SK-N-SH treated with all-trans-retinoic acid at 6 μM for 48 hours (cell line): Measurements from ENCODE around the gene FRAT2.

Experiments used
- ATAC-seq: fragments of 200-7000 bp; cut with Tn5 transposase; 3 replicates; pipeline ENCODE4 v1.9.1; 2020; ENCODE audit warnings: mild to moderate bottlenecking, moderate library complexity
- BACH2 ChIP-seq: fragments of 250-450 bp; sonication (Bioruptor Pico); IDR thresholded peaks from 2 replicates; pipeline ENCODE4 v1.9.0; 2021; ENCODE audit warnings: mild to moderate bottlenecking, borderline replicate concordance
- ESRRG ChIP-seq: fragments of 250-450 bp; sonication (Bioruptor Pico); IDR thresholded peaks from 2 replicates; pipeline ENCODE4 v1.6.1; 2021; ENCODE audit warnings: mild to moderate bottlenecking
- ISL1 ChIP-seq: fragments of 250-450 bp; sonication (Bioruptor Pico); IDR thresholded peaks from 2 replicates; pipeline ENCODE4 v2.1.2; 2022; ENCODE audit warnings: mild to moderate bottlenecking, moderate library complexity
- OSR1 ChIP-seq: fragments of 250-450 bp; sonication (Bioruptor Pico); IDR thresholded peaks from 2 replicates; pipeline ENCODE4 v1.8.0; 2022; ENCODE audit warnings: moderate library complexity, mild to moderate bottlenecking, inconsistent platforms
- PATZ1 ChIP-seq: fragments of 250-450 bp; sonication (Bioruptor Pico); IDR thresholded peaks from 2 replicates; pipeline ENCODE4 v1.8.0; 2020; ENCODE audit warnings: mild to moderate bottlenecking, moderate library complexity, borderline replicate concordance
- POU6F1 ChIP-seq: fragments of 250-450 bp; sonication (Bioruptor Pico); IDR thresholded peaks from 2 replicates; pipeline ENCODE4 v1.8.0; 2021; ENCODE audit warnings: low read depth, mild to moderate bottlenecking, moderate library complexity, borderline replicate concordance
- PPARA ChIP-seq: fragments of 250-450 bp; sonication (Bioruptor Pico); IDR thresholded peaks from 2 replicates; pipeline ENCODE4 v1.5.0; 2020; ENCODE audit warnings: mild to moderate bottlenecking, borderline replicate concordance
- RARB ChIP-seq: fragments of 250-450 bp; sonication (Bioruptor Pico); IDR thresholded peaks from 2 replicates; pipeline ENCODE4 v1.8.0; 2021; ENCODE audit warnings: mild to moderate bottlenecking, moderate library complexity
- SNAI2 ChIP-seq: fragments of 250-450 bp; sonication (Bioruptor Pico); IDR thresholded peaks from 2 replicates; pipeline ENCODE4 v1.5.0; 2020; ENCODE audit warnings: mild to moderate bottlenecking, moderate library complexity
- TCF4 ChIP-seq: fragments of 250-450 bp; sonication (Bioruptor Pico); IDR thresholded peaks from 2 replicates; pipeline ENCODE4 v1.8.0; 2021; ENCODE audit warnings: mild to moderate bottlenecking, moderate library complexity, borderline replicate concordance
- ZFP3 ChIP-seq: fragments of 250-450 bp; sonication (Bioruptor Pico); IDR thresholded peaks from 2 replicates; pipeline ENCODE4 v1.5.0; 2020; ENCODE audit warnings: mild to moderate bottlenecking, moderate library complexity
- ZFP30 ChIP-seq: fragments of 450-650 bp; formaldehyde crosslinking; IDR thresholded peaks from 2 replicates; pipeline ENCODE4 v1.5.0; 2022; ENCODE audit warnings: mild to moderate bottlenecking, moderate library complexity
- ZNF70 ChIP-seq: fragments of 450-650 bp; formaldehyde crosslinking; IDR thresholded peaks from 2 replicates; pipeline ENCODE4 v1.5.0; 2020; ENCODE audit warnings: mild to moderate bottlenecking, moderate library complexity
- TF ChIP-seq, protein P1 (sequence below): fragments of 250-450 bp; sonication (Bioruptor Pico); IDR thresholded peaks from 2 replicates; pipeline ENCODE4 v1.5.1; 2020; ENCODE audit warnings: low read depth, mild to moderate bottlenecking, moderate library complexity
- TF ChIP-seq, protein P2 (sequence below): fragments of 250-450 bp; sonication (Bioruptor Pico); IDR thresholded peaks from 2 replicates; pipeline ENCODE4 v1.5.1; 2021; ENCODE audit warnings: mild to moderate bottlenecking, moderate library complexity

FRAT2 gene

DNA sequence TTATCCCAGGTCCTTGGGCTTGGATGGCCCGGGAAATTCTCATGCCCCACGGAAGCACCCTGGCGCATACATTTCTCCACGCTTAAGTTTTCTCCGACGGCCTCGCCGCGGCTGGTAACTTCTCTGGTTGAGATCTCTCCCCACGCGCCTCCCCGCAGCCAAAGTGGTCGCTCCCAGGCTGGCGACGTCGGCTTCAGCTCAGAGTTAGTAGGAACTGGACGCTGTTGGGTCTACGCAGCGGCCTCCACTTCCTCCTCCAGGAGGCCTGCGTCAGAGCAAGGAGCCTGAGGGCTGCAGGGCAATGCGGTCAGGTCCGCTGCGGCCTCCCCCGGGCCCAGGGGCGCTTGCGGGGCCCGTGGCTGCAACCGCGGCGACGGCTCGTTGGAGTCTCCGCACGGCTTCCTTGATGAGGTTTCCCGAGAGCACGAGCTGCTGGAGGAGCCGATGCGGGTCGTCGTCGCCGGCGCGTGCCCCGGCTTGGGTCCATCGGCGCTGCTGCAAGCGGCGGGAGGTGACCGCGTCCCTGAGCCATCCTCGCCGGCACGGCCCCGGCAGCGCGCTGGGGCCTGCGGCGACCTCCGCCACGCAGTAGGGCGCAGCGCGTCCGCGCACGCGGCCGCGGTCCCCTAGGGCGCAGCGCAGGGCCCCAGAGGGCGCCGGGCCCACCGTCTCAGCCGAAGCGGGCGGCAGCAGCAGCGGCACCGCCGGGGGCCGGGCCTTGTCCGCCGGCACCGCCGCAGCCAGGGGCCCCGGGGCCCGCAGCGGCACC lies 744 bp downstream of the FRAT2 start:
- ATAC-seq: peak; percentile 42
- TF ChIP-seq PPARA (CRISPR knock-in tag) (no peak), ZFP3 (no peak), POU6F1 (CRISPR knock-in tag) (no peak), PATZ1 (CRISPR knock-in tag) (no peak), TCF4 (CRISPR knock-in tag) (no peak), ISL1 (CRISPR knock-in tag) (no peak), RARB (CRISPR knock-in tag) (no peak), ZNF70 (no peak), ZFP30 (CRISPR knock-in tag) (no peak)
- TF ChIP-seq, protein P1, sequence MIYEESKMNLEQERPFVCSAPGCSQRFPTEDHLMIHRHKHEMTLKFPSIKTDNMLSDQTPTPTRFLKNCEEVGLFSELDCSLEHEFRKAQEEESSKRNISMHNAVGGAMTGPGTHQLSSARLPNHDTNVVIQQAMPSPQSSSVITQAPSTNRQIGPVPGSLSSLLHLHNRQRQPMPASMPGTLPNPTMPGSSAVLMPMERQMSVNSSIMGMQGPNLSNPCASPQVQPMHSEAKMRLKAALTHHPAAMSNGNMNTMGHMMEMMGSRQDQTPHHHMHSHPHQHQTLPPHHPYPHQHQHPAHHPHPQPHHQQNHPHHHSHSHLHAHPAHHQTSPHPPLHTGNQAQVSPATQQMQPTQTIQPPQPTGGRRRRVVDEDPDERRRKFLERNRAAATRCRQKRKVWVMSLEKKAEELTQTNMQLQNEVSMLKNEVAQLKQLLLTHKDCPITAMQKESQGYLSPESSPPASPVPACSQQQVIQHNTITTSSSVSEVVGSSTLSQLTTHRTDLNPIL (CRISPR knock-in tag): no peak

DNA sequence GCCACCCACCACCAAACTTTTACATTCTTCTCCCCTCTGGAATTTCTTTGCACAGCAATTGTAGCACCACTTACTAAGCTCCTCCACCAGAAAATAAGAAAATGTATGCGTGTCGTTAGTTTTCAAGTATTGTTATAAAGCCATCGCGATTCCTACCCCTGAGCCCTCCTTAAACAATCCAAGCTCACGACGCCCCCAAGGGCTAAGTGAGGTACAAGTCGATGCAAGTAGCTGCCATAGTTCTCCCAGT lies 1.3 kb downstream of the FRAT2 start:
- TF ChIP-seq BACH2 (CRISPR knock-in tag) (no peak), POU6F1 (CRISPR knock-in tag) (no peak), PATZ1 (CRISPR knock-in tag) (no peak), TCF4 (CRISPR knock-in tag) (no peak)
- TF ChIP-seq, protein P1 (CRISPR knock-in tag): no peak
- TF ChIP-seq, all 23 proteins: peak for 0
- peak; percentile 36 for ATAC-seq

DNA sequence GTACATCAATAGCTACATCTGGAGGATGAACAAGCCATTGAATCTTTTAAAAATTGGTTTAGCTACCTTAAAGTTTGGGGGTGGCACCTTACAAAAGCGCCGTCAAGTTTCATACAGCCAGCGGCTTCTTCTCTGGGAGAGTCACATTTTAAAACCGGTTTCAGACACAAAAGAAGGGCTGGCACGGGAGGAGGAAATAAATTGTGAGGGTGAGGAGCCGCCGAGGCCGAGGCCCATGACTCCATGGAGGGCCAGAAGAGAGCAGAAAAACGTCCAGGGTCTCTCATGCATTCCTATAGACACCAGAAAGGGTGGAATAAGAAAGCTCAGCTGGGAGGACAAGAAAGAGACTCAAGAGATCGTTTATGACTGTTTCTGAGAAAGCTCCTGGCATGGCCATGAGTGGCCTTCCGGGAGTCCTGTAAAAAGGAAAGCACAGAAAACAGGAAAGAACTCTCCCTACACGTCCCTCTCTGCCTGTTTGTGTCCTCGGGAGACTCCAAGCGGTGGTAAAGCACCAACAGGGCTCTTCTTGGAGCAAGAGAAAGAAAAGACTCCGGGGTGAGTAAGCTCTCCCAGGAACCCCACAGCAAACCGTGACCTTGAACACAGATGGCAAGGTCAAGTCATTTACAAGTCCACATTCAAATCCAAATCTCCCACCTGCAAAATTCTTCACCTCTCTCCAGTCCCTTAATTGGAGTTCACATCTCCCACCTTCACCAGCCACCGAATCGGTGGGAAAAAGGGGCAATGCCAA lies 1.8 kb downstream of the FRAT2 start:
- TF ChIP-seq POU6F1 (CRISPR knock-in tag): no peak
- TF ChIP-seq, protein P2, sequence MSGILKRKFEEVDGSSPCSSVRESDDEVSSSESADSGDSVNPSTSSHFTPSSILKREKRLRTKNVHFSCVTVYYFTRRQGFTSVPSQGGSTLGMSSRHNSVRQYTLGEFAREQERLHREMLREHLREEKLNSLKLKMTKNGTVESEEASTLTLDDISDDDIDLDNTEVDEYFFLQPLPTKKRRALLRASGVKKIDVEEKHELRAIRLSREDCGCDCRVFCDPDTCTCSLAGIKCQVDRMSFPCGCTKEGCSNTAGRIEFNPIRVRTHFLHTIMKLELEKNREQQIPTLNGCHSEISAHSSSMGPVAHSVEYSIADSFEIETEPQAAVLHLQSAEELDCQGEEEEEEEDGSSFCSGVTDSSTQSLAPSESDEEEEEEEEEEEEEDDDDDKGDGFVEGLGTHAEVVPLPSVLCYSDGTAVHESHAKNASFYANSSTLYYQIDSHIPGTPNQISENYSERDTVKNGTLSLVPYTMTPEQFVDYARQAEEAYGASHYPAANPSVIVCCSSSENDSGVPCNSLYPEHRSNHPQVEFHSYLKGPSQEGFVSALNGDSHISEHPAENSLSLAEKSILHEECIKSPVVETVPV: no peak
- TF ChIP-seq ISL1 (CRISPR knock-in tag): no peak
- TF ChIP-seq ZNF70: no peak
- TF ChIP-seq PATZ1 (CRISPR knock-in tag): no peak
- no peak for TF ChIP-seq ESRRG (CRISPR knock-in tag)
- TF ChIP-seq OSR1 (CRISPR knock-in tag): no peak
- no peak for TF ChIP-seq RARB (CRISPR knock-in tag)
- TF ChIP-seq SNAI2 (CRISPR knock-in tag): no peak
- ATAC-seq: peak; percentile 7; the same call in 2 of the 3 replicates
